NCI-H524 treated with DMSO at 0.1 percent for 48 hours (cell line): ENCODE data around the gene MYLK.
"Not testable (repeated sequence)": the region's sequence is repeated elsewhere in the genome, so short reads cannot be mapped to it uniquely, and the experiment has no call there.

ENCODE experiments used
- DNase-seq: peaks from one replicate; lab custom pipeline; 2025; lab: John Stamatoyannopoulos, UW

The MYLK gene

DNA sequence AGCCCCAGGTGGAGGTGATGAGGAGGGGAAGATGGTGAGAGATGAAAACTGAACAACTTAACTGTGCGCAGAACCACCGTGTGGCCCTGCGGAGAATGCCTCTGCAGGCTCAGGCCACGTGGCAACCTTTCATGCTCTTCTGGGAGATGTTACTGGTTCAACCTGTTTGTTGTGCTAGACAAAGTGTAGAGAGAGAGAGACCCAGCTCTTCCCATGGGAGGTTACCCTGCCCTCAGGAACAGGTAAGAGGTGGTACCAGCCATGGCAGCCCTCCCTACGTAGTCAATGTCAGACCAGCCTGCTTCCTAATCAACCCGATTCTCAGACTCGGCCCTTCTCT, 262.3 kb downstream of the MYLK start:
- no peak for DNase-seq

DNA sequence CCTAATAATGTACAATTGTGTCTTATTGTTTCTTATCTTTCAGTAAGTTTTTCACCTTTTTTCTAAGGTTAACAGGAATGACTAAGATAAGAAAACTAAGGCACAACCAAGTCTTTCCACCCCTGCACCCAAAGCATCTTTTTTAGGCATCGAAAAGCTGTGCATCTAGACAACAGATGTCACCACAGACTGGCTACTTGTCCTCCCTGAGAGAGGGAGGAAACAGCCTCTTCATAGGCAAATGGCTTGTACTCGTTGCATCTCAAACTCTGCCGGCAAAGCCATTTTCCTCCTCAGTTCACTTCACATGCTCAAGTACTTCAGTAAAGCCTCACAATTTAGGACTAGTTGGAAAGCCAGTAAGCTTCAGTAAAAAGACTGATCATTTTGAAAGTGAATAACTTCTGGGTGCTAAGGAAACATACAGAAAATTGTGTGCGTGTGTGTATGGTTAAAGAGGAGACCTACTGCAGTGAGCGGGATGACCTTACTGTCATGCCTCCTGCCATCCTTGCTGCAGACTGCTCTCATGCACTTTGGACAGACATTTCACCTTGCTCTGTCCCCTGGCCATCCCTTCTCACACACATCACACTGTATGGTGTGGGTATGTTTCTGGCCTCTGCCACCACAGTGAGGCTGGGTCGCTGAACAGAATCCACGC, 262.8 kb downstream of the MYLK start:
- DNase-seq = peak; percentile 34

DNA sequence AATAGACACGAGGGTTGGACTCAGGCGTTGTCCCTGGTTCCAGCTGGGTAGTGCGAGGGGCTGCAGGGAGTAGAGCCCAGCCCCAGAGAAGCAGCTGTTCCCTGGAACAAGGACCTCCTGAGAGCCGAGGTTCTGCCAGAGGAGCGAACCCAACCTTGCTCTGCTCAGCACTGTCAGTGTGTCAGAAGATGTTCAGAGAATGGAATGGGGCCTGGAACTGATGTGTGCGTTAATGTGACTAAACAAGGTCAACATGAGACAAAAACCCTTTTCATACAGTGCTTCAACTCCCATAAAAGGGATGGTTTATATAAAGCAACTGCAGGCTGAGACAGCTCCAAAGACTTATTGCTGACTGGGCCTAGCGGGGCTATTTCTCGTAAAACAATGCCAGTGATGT, 263.8 kb downstream of the MYLK start:
- no peak for DNase-seq

DNA sequence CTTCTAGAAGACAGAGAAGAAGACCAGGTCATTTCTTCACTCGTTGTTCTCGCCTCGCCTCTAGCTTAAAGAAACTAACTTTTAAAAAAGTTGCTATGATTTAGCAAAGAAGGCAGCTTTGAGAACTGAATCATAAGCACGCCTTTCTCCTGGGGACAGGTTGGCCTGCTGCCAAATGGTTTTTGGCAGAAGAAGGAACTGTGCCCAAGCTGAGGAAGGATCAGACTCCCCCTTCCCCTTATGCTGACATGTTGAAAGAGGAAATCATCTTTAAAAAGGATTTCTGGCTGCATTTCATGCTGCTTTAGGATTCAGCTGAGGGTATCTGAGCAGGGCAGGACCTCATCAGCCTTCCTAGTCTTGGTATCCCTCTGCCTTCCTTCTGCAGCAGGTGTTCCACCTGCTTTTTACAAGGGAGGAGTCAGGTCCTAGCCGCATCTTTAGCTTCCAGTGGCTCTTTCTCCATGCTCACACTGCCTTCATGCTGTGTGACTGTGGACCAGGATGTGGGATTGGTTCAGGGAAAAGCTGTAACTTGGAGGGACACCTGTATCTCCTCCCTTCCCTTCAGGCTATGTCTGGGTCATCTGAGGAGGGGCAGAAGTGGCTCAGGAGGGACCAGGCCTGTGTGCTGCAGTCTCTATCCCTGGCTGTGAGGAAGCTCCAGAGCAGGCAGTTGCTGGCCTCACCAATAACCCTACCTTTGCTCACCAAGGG, 265.2 kb downstream of the MYLK start:
- DNase-seq = no peak

DNA sequence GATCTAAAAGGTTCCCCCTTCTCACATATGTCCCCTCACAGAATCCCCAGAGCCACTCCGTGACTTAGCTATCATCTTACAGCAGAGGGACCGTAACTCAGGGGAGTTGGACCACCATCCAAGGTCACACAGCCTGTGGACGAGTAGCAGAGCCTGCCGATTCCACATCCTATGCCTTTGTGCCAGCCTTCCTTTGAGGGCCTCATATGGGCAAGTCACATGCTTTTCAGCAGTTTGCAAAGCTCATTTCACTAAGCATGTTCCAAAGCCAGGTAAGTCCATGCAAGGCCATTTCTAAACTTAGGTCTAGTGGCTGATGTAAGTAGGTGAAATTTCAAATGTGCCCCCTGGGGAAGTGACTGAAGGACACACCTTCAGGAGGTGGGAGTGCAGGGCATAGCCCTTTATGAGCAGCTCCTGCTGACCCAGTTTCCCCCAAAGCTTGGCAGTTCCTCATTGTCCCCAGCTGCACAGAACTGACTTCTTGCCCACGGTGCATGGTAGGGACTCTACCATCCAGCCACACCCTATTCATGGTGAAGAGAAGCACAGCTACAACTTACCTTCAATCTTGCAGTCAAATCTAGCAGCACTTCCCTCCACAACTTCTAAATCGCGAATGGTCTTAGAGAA, 265.9 kb downstream of the MYLK start:
- no peak for DNase-seq

DNA sequence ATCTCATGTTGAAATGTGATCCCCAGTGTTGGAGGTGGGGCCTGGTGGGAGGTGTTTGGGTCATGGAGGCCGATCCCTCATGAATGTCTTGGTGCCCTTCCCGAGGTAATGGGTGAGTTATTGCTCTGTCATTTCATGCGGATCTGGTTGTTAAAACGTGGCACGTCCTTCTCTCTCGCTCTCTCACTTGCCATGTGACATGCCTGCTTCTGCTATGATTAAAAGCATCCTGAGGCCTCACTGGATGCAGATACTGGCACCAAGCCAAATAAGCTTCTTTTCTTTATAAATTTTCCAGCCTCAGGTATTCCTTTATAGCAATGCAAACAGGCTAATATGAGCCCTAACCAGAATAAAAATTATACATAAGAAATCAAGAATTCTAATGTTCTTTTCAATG, 267.5 kb downstream of the MYLK start:
- DNase-seq = no peak

DNA sequence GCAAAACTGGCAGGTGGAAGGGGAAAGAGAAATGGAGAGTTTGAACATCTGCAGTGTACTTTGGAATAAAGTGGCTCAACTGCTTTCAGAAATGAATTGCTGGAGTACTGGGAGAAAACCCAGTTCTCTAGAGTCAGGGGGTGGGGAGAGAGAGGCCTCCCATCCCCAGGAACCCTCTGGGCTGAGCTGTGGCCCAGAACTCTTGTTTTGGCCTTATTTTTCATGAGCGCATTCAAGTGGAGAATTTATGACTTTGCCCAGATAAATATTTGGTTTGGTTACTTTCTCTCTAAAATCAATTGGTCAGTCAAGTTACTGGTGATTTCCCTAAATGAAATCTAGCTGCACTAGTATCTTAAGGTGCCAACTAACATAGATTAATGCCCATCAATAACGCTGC, 270.6 kb downstream of the MYLK start:
- DNase-seq = no peak

DNA sequence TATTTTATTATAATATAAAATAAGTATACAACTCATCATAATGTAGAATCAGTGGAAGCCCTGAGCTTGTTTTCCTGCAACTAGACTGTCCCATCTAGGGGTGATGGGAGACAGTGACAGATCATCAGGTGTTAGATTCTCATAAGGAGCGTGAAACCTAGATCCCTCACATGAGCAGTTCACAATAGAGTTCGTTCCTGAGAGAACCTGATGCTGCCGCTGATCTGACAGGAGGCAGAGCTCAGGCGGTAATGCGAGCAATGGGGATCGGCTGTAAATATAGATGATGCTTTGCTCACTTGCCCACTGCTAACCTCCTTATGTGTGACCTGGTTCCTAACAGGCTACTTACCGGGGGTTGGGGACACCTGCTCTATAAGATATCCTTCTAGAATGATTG, 272.5 kb downstream of the MYLK start:
- DNase-seq = not testable (repeated sequence)

DNA sequence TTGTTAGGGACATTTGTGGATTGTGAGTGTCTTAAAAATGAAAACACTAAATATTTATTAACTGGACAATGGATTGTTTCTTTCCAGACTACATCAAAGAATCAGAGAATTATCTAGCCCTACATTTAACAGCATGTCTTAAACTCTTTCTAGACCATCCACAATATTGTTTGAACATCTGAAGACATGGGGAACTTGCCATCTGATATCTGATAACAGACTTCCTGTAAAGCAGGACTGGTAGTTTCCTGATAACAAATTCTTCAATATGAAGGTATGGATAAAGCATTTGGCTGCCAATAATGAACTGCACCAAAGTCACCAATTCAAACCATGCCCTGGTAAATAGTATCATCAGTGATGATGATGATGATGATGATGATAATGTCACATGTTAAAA, 273.1 kb downstream of the MYLK start:
- no peak for DNase-seq

DNA sequence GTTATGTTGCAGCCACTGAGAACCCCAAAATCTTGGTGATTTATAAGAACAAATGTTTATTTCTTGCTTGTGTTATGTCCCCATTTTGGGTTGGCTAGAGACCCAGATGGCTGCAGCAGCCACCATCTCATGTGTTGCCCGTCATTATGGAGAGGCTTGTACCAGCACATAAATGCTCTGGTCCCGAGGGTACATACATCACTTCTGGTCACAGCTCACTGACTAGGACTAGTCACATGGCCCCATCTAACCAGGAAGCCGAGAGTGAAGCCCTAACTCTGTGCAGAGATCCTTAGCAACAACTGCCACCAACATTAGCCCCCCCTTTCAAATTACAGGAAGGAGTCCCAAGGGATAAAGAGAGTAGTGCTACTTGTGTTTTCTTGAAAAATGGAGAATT, 273.8 kb downstream of the MYLK start:
- DNase-seq = peak; percentile 60

DNA sequence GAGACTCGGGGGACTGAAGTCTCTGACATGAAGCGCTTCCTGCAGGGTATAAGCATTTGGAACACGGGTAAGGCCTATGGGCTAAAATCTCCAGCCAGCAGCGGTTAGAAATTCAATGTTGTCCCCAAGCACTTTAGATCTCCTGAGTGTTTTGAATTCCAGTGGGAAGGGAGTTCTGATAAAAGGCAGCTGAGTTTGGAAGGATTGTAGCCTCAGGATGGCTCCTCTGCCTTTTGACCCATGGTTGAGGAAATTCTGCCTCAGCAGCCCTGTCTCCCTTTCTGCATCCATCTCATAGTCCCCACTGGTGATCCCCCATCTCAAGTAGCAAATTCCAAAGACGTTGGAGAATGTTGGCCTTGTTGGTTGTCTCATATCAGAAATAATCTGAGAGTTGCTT, 275.1 kb downstream of the MYLK start:
- DNase-seq = no peak

DNA sequence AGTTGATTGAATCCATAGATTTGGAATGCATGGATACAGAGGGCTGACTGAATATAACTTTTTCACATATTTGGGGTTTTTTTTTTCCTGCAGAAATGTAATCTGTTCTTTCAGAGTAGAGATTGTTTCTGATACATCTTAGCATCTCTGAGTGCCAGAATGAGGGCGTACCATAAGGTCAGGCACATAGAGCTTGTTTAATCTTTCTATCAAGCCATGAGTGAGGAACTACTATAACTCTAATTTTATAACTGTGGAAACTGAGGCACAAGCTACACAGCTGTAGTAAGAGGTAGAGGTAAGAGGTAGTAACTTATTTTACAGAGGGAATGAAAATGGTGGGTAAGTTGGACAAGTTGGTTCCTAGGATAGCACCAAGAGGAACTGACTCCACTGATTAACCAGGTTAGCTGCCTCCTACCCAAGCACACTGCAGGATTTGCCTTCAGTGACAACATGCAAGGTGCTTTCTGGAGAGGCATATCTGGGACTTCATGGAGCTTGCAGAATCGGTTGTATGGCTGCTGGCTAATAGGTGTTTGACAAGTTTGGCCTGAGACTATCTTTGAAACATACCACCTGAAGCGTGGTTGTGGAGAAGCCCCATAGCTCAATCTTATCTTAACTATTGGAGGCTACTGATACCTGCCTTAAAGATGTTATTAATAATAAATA, 275.7 kb downstream of the MYLK start:
- no peak for DNase-seq

DNA sequence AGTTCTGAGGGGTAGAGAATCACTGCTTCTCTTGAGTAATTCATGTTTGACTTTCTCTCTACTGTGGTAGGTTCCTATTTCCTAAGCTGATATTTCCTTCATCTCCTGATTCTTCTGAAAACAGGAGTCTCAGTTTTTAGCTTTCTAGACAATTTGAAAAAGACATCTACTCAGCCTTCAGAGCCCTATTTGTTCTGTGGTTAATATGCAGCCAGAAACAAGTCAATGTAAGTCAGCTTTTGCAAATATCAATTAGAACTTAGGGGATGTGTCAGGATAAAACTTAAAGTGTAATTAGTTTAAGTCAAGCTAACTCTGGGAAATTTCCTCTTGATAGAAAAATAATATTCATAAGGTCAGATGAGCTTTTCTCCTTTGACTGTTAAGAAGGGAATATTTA, 277.6 kb downstream of the MYLK start:
- no peak for DNase-seq

DNA sequence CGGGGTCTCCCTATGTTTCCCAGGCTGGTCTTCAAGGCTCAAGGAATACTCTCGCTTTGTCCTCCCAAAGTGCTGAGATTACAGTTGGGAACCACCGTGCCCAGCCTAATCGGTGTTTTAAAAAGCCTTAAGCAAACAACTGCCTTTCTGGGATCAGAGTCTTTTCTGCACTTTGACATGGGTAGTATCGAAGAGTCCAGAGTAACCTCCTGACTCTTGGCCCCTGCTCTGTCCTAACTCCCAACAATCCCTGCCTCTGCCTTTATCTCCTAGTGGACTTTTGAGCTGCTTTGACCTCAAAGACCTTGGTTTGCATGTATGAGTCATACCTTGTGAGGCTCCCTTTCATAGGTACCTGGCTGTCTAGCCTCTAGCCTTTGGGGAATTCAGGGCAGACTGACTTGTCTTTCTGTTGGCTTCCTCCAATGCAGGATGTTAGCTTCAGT, 278.3 kb downstream of the MYLK start:
- DNase-seq = no peak

DNA sequence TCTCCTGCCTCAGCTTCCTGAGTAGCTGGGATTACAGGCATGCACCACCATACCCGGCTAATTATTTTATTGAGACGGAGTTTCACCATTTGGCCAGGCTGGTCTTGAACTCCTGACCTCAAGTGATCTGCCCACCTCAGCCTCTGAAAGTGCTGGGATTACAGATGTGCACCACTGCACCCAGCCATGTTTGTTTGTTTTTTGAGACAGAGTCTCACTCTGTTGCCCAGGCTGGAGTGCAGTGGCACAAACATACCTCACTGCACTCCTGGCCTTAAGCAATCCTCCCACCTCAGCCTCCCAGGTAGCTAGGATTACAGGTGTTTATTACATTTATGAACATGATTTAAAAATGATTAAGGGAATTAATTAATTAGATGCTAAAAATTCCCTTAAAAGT, 281.0 kb downstream of the MYLK start:
- DNase-seq = not testable (repeated sequence)

DNA sequence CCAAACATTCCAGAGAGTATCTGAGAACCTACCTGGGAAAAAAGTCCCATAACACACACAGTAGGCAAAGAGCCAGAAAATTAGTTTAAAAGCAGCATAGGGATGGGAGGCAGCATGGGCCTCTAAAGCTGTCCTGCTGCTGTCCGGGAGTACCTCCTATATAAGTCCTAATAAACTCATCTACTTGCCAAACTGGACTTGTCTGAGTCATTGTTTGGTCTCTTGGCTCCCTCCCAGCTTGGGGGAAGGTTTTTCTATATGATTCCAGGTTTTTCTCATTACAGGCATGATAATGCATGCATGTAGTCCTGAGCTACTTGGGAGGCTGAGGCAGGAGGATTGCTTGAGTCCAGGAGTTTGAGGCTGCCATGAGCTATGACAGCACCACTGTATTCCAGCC, 281.8 kb downstream of the MYLK start:
- DNase-seq = no peak

DNA sequence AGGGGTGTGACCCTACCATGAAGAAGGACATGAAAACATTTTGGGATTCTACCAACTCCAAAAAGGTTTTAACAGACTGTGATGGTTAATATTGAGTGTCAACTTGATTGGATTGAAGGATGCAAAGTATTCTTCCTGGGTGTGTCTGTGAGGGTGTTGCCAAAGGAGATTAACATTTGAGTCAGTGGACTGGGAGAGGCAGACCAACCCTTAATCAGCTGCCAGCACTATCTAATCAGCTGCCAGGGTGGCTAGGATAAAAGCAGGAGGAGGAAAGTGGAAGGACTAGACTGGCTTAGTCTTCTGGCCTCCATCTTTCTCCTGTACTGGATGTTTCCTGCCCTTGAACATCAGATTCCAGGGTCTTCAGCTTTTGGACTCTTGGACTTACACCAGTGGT, 283.3 kb downstream of the MYLK start:
- not testable (repeated sequence) for DNase-seq

DNA sequence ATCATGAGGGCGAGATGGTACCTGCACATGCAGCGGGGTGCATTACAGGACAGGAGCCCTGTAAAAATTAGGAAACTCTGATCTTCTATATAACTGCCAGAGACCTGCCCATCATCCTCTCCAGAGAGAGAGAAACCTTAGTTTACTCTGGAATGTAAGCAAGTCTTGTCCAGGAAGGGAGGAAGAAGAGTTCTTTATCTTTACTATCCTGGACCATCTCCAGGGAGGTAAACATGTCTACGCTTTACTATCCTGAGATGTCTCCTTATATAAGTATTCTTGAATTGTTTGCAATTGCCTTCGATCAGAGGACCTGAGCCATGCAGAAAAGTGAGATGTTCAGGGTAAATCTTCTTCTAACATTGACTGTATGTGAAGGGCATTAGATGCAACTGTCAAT, 286.6 kb downstream of the MYLK start:
- no peak for DNase-seq

DNA sequence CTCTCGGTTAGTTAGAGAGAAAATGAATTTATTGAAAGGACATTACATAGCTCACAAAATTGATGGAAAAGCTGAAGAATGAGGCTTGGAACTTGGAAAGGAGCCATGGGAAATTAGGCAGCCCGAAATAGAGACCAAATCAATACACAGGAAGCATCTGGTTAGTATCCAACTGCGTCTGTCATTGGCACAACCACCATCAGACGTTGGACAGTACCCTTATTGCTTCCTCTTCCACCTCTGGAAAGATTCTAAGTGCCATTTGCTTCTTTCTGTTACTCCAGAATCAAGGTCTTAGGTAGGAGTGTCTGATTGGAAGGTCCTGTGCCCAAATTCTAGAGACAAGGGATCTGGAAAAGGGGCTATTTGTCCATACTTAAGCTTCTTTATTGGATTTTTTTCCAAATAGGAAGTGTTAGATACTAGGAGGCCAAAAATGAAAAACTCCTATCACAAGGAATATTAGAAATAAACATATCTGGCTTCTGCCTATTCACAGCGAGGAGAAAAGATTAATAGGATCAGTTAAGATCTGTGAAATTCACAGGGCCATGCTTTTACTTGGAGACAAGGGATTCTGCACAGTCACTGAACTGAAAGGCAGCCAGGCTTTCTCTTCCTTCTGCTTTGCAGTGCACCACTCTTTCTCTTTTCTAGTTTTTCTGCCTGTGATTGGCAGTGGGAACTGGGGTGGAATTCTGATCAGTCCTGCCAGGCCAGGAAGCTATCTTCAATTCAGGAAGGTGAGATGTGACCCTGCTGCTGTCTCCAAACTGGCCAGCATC, 288.5 kb downstream of the MYLK start:
- no peak for DNase-seq

DNA sequence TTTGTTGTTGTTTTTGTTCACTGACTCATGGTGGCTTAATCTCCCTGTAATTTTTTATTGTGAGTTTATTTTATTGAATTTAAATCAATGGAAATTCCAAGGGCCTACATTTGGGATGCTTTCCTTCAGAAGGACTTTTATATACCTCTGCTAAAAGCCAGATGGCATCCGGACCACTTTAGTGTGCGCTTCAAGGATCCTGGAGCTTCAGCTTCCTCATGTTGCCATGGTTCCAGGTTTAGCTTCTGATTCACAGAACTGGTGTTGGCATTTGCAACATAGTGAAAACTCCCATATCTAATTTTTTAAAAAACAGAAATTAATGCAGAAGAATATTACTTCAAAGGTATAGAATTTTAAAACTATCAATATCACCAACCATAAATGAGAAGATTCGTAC, 290.8 kb downstream of the MYLK start:
- peak; percentile 58 for DNase-seq

DNA sequence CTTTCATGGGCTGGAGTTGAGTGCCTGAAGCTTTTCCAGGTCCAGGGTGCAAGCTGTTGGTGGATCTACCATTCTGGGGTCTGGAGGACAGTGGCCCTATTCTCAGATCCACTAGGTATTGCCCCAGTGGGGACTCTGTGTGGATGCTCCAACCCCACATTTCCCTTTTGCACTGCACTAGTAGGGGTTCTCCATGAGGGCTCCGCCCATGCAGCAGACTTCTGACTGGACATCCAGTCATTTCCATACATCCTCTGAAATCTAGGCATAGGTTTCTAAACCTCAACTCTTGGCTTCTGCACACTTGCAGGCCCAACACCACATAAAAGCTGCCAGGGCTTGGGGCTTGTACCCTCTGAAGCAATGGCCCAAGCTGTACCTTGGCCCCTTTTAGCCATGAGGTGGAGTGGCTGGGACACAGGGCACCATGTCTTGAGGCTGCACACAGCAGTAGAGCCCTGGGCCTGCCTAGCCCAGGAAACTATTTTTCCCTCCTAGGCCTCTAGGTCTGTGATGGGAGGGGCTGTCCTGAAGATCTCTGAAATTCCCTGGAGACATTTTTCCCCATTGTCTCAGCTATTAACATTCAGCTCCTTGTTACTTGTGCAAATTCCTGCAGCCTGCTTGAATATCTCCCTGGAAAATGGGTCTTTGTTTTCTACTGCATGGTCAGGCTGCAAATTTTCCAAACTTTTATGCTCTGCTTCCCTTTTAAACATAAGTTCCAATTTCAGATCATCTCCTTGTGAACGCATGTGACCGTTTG, 293.3 kb downstream of the MYLK start:
- no peak for DNase-seq
